H1 (cell line): Measurements from ENCODE around the gene DMXL1. TPM values are rescaled to one million over a fixed set of nuclear protein-coding genes. Genes with fewer than 3 reads are reported as not detected.

ENCODE experiments used
- CTCF ChIA-PET: fragments of 300-600 bp; sonication (Branson Sonifier 250); formaldehyde crosslinking; loops from one replicate; lab custom pipeline; 2021; ENCODE audit not compliant: partially characterized antibody; lab: Charles Lee
- POLR2A ChIA-PET: fragments of 300-600 bp; sonication (Branson Sonifier 250); formaldehyde crosslinking; loops from one replicate; lab custom pipeline; 2021; ENCODE audit warnings: inconsistent platforms; ENCODE audit not compliant: partially characterized antibody; lab: Charles Lee
- DNase-seq, 2 experiments: peaks; one replicate each; pipeline versions ENCODE4 v3.0.0 to v3.0.0-alpha.2; 2010 to 2022; ENCODE audit warnings: low spot score in 2 of 2, low read depth in 1 of 2, mixed read lengths in 1 of 2
- FAIRE-seq: peaks from 2 replicates; lab custom pipeline; 2011; peaks lifted over from hg19 to GRCh38; lab: Jason Lieb, UNC
- H2AFZ ChIP-seq: 2 replicates; pipeline ENCODE4 v1.8.1; 2012; ENCODE audit warnings: low read length, inconsistent platforms
- H2AK5ac ChIP-seq: 2 replicates; pipeline ENCODE4 v1.6.1; 2013; ENCODE audit warnings: low read depth, low read length
- H2BK120ac ChIP-seq: replicated peaks from 2 replicates; pipeline ENCODE3; 2013; ENCODE audit warnings: low read depth, low read length, inconsistent platforms
- H2BK12ac ChIP-seq: 2 replicates; pipeline ENCODE4 v1.6.1; 2013; ENCODE audit warnings: low read depth, low read length
- H2BK15ac ChIP-seq: 2 replicates; pipeline ENCODE4 v1.6.1; 2013; ENCODE audit warnings: low read length
- H2BK20ac ChIP-seq: 2 replicates; pipeline ENCODE4 v1.6.1; 2013; ENCODE audit warnings: low read length
- H2BK5ac ChIP-seq: 2 replicates; pipeline ENCODE4 v1.6.1; 2013; ENCODE audit warnings: low read depth, low read length
- H3K14ac ChIP-seq: 2 replicates; pipeline ENCODE4 v1.6.1; 2013; ENCODE audit warnings: inconsistent platforms; ENCODE audit not compliant: insufficient read length
- H3K18ac ChIP-seq: 2 replicates; pipeline ENCODE4 v1.6.1; 2013; ENCODE audit warnings: low read length; ENCODE audit errors: extremely low read depth
- H3K23ac ChIP-seq: 2 replicates; pipeline ENCODE4 v1.6.1; 2013; ENCODE audit warnings: inconsistent platforms; ENCODE audit not compliant: insufficient read length
- H3K23me2 ChIP-seq: 2 replicates; pipeline ENCODE4 v1.6.1; 2013; ENCODE audit warnings: low read depth, low read length
- H3K27ac ChIP-seq: 2 replicates; pipeline ENCODE4 v1.6.1; 2011; ENCODE audit warnings: low read depth, low read length, inconsistent platforms
- H3K27me3 ChIP-seq, 4 experiments: replicated peaks in 1 of 4; 1 replicate in 1 of 4; 2 replicates in 3 of 4; pipeline versions ENCODE4 v1.6.1 to v1.8.1; 2011 to 2013; ENCODE audit warnings: low read length in 3 of 4, mild to moderate bottlenecking in 3 of 4, inconsistent platforms in 2 of 4, mixed read lengths in 2 of 4, moderate library complexity in 1 of 4; ENCODE audit not compliant: control insufficient read depth in 3 of 4, insufficient read depth in 3 of 4; ENCODE audit errors: extremely low read depth in 1 of 4
- H3K36me3 ChIP-seq, 4 experiments: 2 replicates each; pipeline versions ENCODE4 v1.6.1 to v1.8.1; 2011 to 2013; ENCODE audit warnings: mild to moderate bottlenecking in 4 of 4, low read length in 3 of 4, moderate library complexity in 2 of 4, control low read depth in 1 of 4, inconsistent platforms in 1 of 4; ENCODE audit not compliant: insufficient read depth in 4 of 4, control insufficient read depth in 2 of 4
- H3K4ac ChIP-seq: replicated peaks from 2 replicates; pipeline ENCODE3; 2013; ENCODE audit warnings: low read length, low read depth, mixed read lengths, inconsistent platforms; ENCODE audit not compliant: insufficient read length
- H3K4me1 ChIP-seq, 4 experiments: replicated peaks in 1 of 4; 1 replicate in 1 of 4; 2 replicates in 3 of 4; pipeline versions ENCODE4 v1.6.1 to v1.8.1; 2011 to 2013; ENCODE audit warnings: low read length in 3 of 4, inconsistent platforms in 2 of 4, mixed read lengths in 1 of 4; ENCODE audit not compliant: insufficient read depth in 4 of 4, control insufficient read depth in 3 of 4
- H3K4me2 ChIP-seq, 2 experiments: 2 replicates each; pipeline versions ENCODE4 v1.6.1 to v1.8.1; 2011 to 2013; ENCODE audit warnings: low read depth in 2 of 2, low read length in 2 of 2, control low read depth in 1 of 2, inconsistent platforms in 1 of 2, mild to moderate bottlenecking in 1 of 2; ENCODE audit not compliant: insufficient read depth in 1 of 2
- H3K4me3 ChIP-seq, 4 experiments: fragments of 200-600, 300-600 bp in 1 of 4; sonication (generic), shearing (Covaris generic), sonication (Bioruptor Twin) in 1 of 4; 2 replicates each; pipeline versions ENCODE4 v1.5.1 to v1.8.1; 2011 to 2016; ENCODE audit warnings: low read length in 4 of 4, low read depth in 3 of 4, control low read depth in 2 of 4, inconsistent platforms in 2 of 4, mild to moderate bottlenecking in 2 of 4, mixed read lengths in 1 of 4, moderate library complexity in 1 of 4; ENCODE audit not compliant: insufficient read depth in 2 of 4; ENCODE audit errors: extremely low read depth in 1 of 4
- H3K56ac ChIP-seq: replicated peaks from 2 replicates; pipeline ENCODE3; 2013; ENCODE audit warnings: low read depth, mild to moderate bottlenecking, mixed read lengths, low read length, inconsistent platforms; ENCODE audit not compliant: insufficient read length
- H3K79me1 ChIP-seq: 2 replicates; pipeline ENCODE4 v1.6.1; 2013; ENCODE audit warnings: low read depth, low read length, control low read depth
- H3K79me2 ChIP-seq, 2 experiments: 2 replicates each; pipeline versions ENCODE4 v1.6.1 to v1.8.1; 2012 to 2013; ENCODE audit warnings: low read length in 2 of 2, mild to moderate bottlenecking in 2 of 2, inconsistent platforms in 1 of 2; ENCODE audit not compliant: insufficient read depth in 2 of 2, control insufficient read depth in 1 of 2
- H3K9ac ChIP-seq, 4 experiments: replicated peaks in 1 of 4; 1 replicate in 1 of 4; 2 replicates in 3 of 4; pipeline versions ENCODE4 v1.6.1 to v1.8.1; 2011 to 2013; ENCODE audit warnings: low read depth in 3 of 4, low read length in 3 of 4, control low read depth in 2 of 4, mild to moderate bottlenecking in 2 of 4, moderate library complexity in 2 of 4, inconsistent platforms in 1 of 4; ENCODE audit errors: extremely low read depth in 1 of 4
- H3K9me3 ChIP-seq, 2 experiments: 2 replicates each; pipeline versions ENCODE4 v1.6.1 to v1.8.1; 2012 to 2013; ENCODE audit warnings: mild to moderate bottlenecking in 2 of 2, moderate library complexity in 2 of 2, control low read depth in 1 of 2, inconsistent platforms in 1 of 2, low read depth in 1 of 2, low read length in 1 of 2, mixed read lengths in 1 of 2; ENCODE audit not compliant: insufficient read depth in 2 of 2
- H4K20me1 ChIP-seq, 2 experiments: replicated peaks in 1 of 2; 2 replicates each; pipeline versions ENCODE3 to v1.8.1; 2011 to 2013; ENCODE audit warnings: inconsistent platforms in 2 of 2, low read length in 2 of 2, mild to moderate bottlenecking in 1 of 2; ENCODE audit not compliant: insufficient read depth in 2 of 2, control insufficient read depth in 1 of 2
- H4K5ac ChIP-seq: 2 replicates; pipeline ENCODE4 v1.6.1; 2013; ENCODE audit warnings: low read length, low read depth, mixed read lengths, inconsistent platforms; ENCODE audit not compliant: insufficient read length
- H4K8ac ChIP-seq: 2 replicates; pipeline ENCODE4 v1.8.0; 2013; ENCODE audit warnings: mild to moderate bottlenecking, moderate library complexity, low read length, inconsistent platforms; ENCODE audit not compliant: insufficient read depth; ENCODE audit errors: extremely low read depth
- H4K91ac ChIP-seq: replicated peaks from 2 replicates; pipeline ENCODE3; 2013; ENCODE audit warnings: low read length, mixed read lengths, inconsistent platforms; ENCODE audit not compliant: insufficient read length
- ASH2L ChIP-seq: fragments of 200-600, 300-600 bp; sonication (generic); IDR thresholded peaks from one replicate; pipeline ENCODE4 v1.7.1; 2017; ENCODE audit warnings: low read length
- CBX8 ChIP-seq: fragments of 300-800, 300-1000 bp; sonication (generic); IDR thresholded peaks from 2 replicates; pipeline ENCODE4 v1.7.1; 2016; ENCODE audit warnings: low read depth, low read length, borderline replicate concordance
- CEBPB ChIP-seq: IDR thresholded peaks from 2 replicates; pipeline ENCODE4 v1.6.1; 2012; ENCODE audit warnings: low read depth, low read length
- HDAC2 ChIP-seq, 2 experiments: fragments of 300-600 bp in 1 of 2; sonication (generic) in 1 of 2; IDR thresholded peaks; 2 replicates each; pipeline ENCODE4 v1.6.1; 2011 to 2012; ENCODE audit warnings: low read depth in 2 of 2, low read length in 2 of 2, mild to moderate bottlenecking in 2 of 2, moderate library complexity in 2 of 2, borderline replicate concordance in 1 of 2, inconsistent platforms in 1 of 2
- SIN3A ChIP-seq, 2 experiments: IDR thresholded peaks in 1 of 2; conservative IDR thresholded peaks in 1 of 2; 2 replicates each; pipeline ENCODE4 v1.6.1; 2011 to 2012; ENCODE audit warnings: low read length in 2 of 2, improper control_type of control experiment in 1 of 2, low read depth in 1 of 2, mild to moderate bottlenecking in 1 of 2
- SIX5 ChIP-seq: IDR thresholded peaks from 2 replicates; pipeline ENCODE4 v1.6.1; 2011; ENCODE audit warnings: mild to moderate bottlenecking, low read depth, low read length
- SRF ChIP-seq: IDR thresholded peaks from 2 replicates; pipeline ENCODE4 v1.6.1; 2011; ENCODE audit warnings: mild to moderate bottlenecking, low read depth, low read length, moderate library complexity
- TAF7 ChIP-seq: optimal IDR thresholded peaks from 2 replicates; pipeline ENCODE3; 2011; ENCODE audit warnings: low read depth, mild to moderate bottlenecking, inconsistent platforms, low read length, moderate library complexity, borderline replicate concordance
- TBP ChIP-seq: IDR thresholded peaks from 2 replicates; pipeline ENCODE4 v1.6.1; 2011; ENCODE audit warnings: low read depth, low read length, improper control_type of control experiment
- TEAD4 ChIP-seq: IDR thresholded peaks from 2 replicates; pipeline ENCODE4 v1.6.1; 2012; ENCODE audit warnings: low read depth, low read length, inconsistent platforms, mixed read lengths
- WGBS, 2 experiments: shearing (Covaris generic) in 1 of 2; methylation state at CpG; one replicate each; pipeline versions ENCODE4 v1.1.6 to v1.1.7; 2013 to 2015; ENCODE audit warnings: low lambda C conversion rate in 2 of 2, mixed read lengths in 2 of 2, inconsistent platforms in 1 of 2, low coverage in 1 of 2, missing lambda C conversion rate in 1 of 2; ENCODE audit not compliant: insufficient replicate concordance in 2 of 2, insufficient coverage in 1 of 2, insufficient read length in 1 of 2; ENCODE audit errors: extremely low coverage in 1 of 2, missing lambda C conversion rate in 1 of 2; 5-methylcytosine and 5-hydroxymethylcytosine counted together
- polyA plus RNA-seq, 7 experiments: library from polyadenylated mRNA; depleted of rRNA in 3 of 7; stranded (reverse) in 5 of 7; unstranded in 2 of 7; fragments of >200 nt in 5 of 7; fragments of 200-250 nt in 2 of 7; gene quantifications; 1 replicate in 5 of 7; 2 replicates in 1 of 7; 4 replicates in 1 of 7; pipeline versions ENCODE4 v1.2.1 to v1.2.3, GENCODE V29; 2011 to 2013; ENCODE audit warnings: missing spikeins in 2 of 7, mixed read lengths in 2 of 7
- total RNA-seq: library from RNA; stranded (reverse); fragmentation: NEBNext Ultra II Directional; extraction: Animal tissue kit (Norgen Biotek cat#: 25700); gene quantifications from 2 replicates; pipeline ENCODE4 v1.2.1, GENCODE V29; 2021
- TF ChIP-seq, protein P1 (sequence below): IDR thresholded peaks from 2 replicates; pipeline ENCODE4 v1.6.1; 2011; ENCODE audit warnings: low read depth, mild to moderate bottlenecking, low read length; ENCODE audit not compliant: insufficient read depth

The DMXL1 gene
- total and polyA plus RNA-seq, 2 of the 8 experiments (the other 6 are each of a cell fraction or from before 2014, with no cell fraction given): 10.1 to 43.9 TPM

GRCh38 chr5:119049824-119050449 lies 20.9 kb upstream of the DMXL1 start:
- H2AK5ac ChIP-seq: no peak overlapping the region
- FAIRE-seq: peak; percentile 19
- H3K36me3 ChIP-seq: no peaks in the 10 kb centered on the region
- peak overlapping the region; percentile 32 for H3K56ac ChIP-seq
- H3K79me1 ChIP-seq: no peaks in the 10 kb centered on the region
- no peaks in the 10 kb centered on the region for H3K79me2 ChIP-seq
- POLR2A ChIA-PET: interaction anchor here (0.7 kb wide), 1 partner anchor 9 kb away, joined by 4 read pairs; no protein-coding TSS in a partner anchor
- no peak overlapping the region; the same call in 1 of the 2 replicates for H4K8ac ChIP-seq
- WGBS, 2 experiments: 66% methylated on average over 6 of the region's 7 CpGs; no CpG with 5 or more reads in 1 of the 2 experiments
- H2BK20ac ChIP-seq: peak overlapping the region; percentile 100
- H3K23ac ChIP-seq: no peak overlapping the region
- CTCF ChIA-PET: interaction anchor here (1.4 kb wide), 1 partner anchor 385 kb away, joined by 3 read pairs; no protein-coding TSS in a partner anchor
- no peak for DNase-seq
- no peak overlapping the region for H3K14ac ChIP-seq
- no peaks in the 10 kb centered on the region for H3K23me2 ChIP-seq
- H3K4me1 ChIP-seq: peaks cover 0 to 6% (median 4%) of the 10 kb centered on the region in 4 experiments; a peak in 3 of 7 replicates
- peak overlapping the region in 1 of 4 experiments; percentile 19; a peak in 2 of 7 replicates for H3K9ac ChIP-seq
- H2BK15ac ChIP-seq: no peak overlapping the region
- H3K4me2 ChIP-seq: peak overlapping the region; percentile 49 to 58; a peak in 3 of 4 replicates
- peak overlapping the region; percentile 83 for H3K27ac ChIP-seq
- peak overlapping the region in 1 of 4 experiments; percentile 2; a peak in 2 of 8 replicates for H3K4me3 ChIP-seq
- peak overlapping the region; percentile 94 for H2BK5ac ChIP-seq
- no peaks in the 10 kb centered on the region for H4K20me1 ChIP-seq
- H3K18ac ChIP-seq: peak overlapping the region; percentile 92; the same call in 1 of the 2 replicates
- no peaks in the 10 kb centered on the region for H3K9me3 ChIP-seq
- peak overlapping the region; percentile 97 for H2AFZ ChIP-seq
- H3K4ac ChIP-seq: peak overlapping the region; percentile 80
- H3K27me3 ChIP-seq: no peaks in the 10 kb centered on the region
- peak overlapping the region; percentile 98 for H4K5ac ChIP-seq
- H4K91ac ChIP-seq: peak overlapping the region; percentile 96
- H2BK120ac ChIP-seq: peak overlapping the region; percentile 75
- peak overlapping the region; percentile 98; the same call in 1 of the 2 replicates for H2BK12ac ChIP-seq
- TF ChIP-seq TEAD4 (peak; percentile 90), TAF7 (no peak), SIN3A (conservative IDR thresholded peaks at IDR 0.05 in 1 of 2, IDR thresholded peaks at IDR 0.05 in 1 of 2; ENCODE audit: low read depth in 1 of 2, low read length in 2 of 2) (0 out of 4 replicates have a peak, but pooled peaks of 1 of the 2 experiments have one; percentile 55), HDAC2 (IDR thresholded peaks at IDR 0.05; ENCODE audit: borderline replicate concordance in 1 of 2, low read depth in 2 of 2, low read length in 2 of 2) (no peak), CBX8 (no peak), CEBPB (no peak), TBP (no peak), ASH2L (peak; percentile 43), SRF (no peak), SIX5 (no peak)
- TF ChIP-seq, protein P1, sequence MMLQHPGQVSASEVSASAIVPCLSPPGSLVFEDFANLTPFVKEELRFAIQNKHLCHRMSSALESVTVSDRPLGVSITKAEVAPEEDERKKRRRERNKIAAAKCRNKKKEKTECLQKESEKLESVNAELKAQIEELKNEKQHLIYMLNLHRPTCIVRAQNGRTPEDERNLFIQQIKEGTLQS: no peak
